NCI-H226 (cell line): Measurements from ENCODE around the gene COLEC11.

ENCODE experiments used
- DNase-seq: peaks from one replicate; pipeline ENCODE4 v3.0.0-alpha.2; 2015

COLEC11 gene

GRCh38 chr2:3641181-3641580 lies 46.3 kb downstream of the COLEC11 start:
- no peak for DNase-seq

GRCh38 chr2:3641841-3642421 lies 47.0 kb downstream of the COLEC11 start:
- DNase-seq: no peak

- no peak for DNase-seq
Measured at GRCh38 chr2:3642521-3643215, 47.8 kb downstream of the COLEC11 start.

GRCh38 chr2:3643371-3644245 lies 48.7 kb downstream of the COLEC11 start:
- DNase-seq: no peak

- no peak for DNase-seq
Measured at GRCh38 chr2:3644246-3644525, 49.3 kb downstream of the COLEC11 start.

- no peak for DNase-seq
Measured at GRCh38 chr2:3644891-3645605, 50.1 kb downstream of the COLEC11 start.

- DNase-seq: no peak
Measured at GRCh38 chr2:3645745-3646389, 51.0 kb downstream of the COLEC11 start.

DNA sequence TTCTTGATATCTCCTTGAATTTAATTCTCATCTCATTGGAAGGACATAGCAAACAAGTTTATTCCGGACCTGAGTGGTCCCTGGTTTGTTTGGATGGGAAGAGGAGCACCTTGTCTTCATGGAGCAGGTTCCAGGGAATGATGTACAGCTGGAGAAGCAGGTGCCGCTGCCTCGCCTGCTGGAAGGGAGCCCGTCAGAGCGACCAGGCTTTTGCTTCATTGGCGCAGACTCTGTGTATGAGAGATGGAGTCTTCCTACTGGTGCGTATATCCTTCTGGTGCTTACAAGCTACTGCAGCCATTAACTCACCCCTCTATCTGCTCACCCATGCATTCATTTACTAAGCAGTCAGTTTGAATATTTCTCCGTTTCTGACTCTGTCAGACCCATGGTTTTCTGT lies 51.5 kb downstream of the COLEC11 start:
- DNase-seq: no peak

GRCh38 chr2:3647246-3647645 lies 52.3 kb downstream of the COLEC11 start:
- DNase-seq: no peak

DNA sequence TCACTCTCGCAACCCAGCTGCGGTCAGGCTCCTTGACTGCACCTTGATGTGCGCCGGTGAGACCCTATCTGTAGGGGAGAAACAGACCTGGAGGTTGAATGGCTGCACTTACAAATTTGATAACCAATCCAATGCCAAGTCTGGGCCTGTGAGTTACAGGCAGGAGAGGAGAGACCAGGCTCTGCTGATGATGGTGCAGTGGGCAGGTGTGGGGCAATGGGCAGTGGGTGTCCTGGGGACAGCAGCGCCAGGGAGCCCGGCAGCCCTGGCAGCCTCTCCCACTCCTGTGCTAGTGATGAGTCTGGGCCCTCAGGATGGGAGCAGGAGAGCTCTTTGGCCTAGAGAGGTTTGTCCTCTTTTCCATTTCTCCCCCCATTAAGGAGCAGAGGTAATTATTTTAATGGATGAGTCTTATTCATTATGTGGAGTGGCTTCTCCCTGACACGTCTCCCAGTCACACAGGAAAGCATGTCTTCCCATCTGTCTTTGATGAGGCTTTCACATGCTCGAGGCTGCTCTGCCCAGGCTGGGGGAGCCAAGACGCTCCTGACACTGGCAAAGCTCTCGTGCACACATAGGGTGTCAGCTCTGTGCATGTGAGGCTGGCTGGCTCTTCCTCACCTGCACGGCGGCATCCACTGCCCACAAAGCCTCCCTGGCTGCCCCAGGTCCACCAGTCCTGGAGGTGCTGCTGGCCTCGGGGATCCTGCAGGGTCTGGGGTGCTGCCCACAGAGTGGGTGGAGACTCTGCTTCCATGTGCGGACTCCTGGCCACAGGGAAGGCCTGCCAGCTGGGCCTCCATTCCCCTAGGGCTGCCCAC lies 53.1 kb downstream of the COLEC11 start:
- no peak for DNase-seq

DNA sequence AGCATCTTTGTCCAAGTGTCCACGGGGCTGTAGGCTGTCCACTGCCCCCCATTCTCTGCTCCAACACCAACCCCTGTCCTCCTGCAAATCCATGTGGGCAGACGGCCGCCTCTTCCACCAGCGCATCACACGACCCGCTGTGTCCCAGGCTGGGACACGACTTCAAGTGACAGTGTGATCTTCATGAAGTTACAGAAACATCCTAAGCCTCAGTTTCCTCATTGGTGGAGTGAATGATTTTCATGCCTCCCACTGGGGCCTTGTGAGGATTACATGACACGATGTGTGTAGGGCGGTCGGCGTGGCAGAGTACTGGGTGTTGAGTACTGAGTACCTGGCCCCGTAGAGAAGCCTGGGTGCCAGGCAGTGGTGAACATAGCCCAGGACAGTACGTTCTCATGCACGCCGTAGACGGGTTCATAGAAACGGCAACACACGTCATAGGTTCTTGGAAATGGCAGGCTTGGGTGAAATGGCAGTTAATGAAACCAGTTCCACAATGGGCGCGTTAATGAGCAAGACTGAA lies 53.8 kb downstream of the COLEC11 start:
- no peak for DNase-seq

GRCh38 chr2:3649581-3649980 lies 54.7 kb downstream of the COLEC11 start:
- DNase-seq: no peak

GRCh38 chr2:3650140-3650920 lies 55.4 kb downstream of the COLEC11 start:
- no peak for DNase-seq

DNA sequence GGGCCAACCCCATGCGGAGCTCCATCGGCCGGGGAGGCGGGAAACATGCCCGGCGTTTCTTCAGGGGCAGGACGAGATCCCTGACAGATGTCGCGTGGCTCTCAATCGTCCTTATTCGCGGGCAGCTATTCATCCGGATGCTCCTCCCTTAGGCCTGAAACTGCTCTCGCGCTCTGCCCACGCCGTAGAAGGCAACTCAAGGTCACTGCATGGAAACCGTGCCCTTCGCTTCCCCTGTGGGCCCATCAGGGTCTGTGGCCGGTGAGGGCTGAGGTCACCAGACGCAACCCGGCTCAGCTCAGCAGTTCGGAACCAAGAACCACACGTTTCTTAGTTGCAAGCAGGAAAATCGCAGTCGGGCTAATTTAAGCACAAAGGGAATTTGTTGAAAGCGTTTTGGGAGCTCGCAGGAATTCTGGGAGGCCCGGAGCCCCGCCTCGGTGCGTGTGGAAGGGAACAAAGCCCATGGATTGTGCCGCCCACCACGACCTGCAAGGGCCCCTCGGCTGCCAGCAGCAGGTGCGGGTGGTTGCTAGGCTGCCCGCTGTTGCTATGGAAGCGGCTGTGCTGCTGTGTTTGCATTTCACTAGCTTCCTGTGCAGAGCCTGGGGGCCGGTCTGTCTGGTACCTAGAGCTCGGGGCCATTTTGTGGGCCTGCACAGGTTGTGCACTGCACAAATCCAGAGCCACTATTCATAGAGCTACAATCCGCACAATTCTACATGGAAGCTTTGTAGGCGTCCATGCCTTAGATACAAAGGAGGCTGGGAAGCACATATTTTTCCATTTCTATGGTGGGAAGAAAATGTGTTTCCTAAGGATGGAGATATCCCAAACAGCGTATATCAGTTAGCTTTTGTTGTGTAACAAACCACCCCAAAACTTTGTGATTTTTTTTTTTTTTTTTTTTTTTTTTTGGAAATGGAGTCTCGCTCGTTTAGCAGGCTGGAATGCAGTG lies 57.1 kb downstream of the COLEC11 start:
- no peak for DNase-seq

DNA sequence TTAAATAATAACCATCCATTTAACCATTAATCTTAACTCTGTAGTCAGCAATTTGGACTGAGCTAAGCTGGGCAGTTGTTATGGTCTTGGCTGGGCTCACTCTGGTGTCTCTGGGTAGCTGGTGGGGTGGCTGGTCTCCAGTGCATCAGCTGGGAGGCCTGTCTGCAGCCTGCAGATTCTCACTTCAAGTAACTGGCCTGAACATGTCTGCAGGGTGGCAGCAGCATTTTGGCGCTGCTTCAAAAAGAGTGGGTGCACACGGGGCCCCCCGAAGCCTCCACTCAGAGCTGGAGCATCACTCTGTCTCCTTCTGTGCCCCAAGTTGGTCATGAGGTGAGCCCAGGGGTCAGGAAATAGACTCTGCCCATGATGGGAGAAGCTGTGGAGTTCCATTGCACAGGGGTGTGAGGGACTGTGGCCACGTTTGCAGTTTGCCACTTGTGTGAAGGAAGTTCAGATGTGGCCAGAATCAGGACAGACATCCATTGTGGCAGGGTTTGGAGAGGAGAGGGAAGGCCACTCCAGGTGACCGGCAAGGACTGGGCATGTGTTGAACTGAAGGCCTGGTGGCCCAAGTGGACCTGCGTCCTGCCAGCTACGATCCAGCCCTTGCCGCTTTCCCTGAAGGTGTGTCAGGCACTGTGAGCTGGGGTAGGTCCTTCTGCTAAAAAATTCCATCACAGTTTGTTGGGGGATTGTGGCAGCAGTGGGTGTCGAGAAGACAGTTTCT lies 58.1 kb downstream of the COLEC11 start:
- no peak for DNase-seq

GRCh38 chr2:3654011-3654410 lies 59.1 kb downstream of the COLEC11 start:
- no peak for DNase-seq

DNA sequence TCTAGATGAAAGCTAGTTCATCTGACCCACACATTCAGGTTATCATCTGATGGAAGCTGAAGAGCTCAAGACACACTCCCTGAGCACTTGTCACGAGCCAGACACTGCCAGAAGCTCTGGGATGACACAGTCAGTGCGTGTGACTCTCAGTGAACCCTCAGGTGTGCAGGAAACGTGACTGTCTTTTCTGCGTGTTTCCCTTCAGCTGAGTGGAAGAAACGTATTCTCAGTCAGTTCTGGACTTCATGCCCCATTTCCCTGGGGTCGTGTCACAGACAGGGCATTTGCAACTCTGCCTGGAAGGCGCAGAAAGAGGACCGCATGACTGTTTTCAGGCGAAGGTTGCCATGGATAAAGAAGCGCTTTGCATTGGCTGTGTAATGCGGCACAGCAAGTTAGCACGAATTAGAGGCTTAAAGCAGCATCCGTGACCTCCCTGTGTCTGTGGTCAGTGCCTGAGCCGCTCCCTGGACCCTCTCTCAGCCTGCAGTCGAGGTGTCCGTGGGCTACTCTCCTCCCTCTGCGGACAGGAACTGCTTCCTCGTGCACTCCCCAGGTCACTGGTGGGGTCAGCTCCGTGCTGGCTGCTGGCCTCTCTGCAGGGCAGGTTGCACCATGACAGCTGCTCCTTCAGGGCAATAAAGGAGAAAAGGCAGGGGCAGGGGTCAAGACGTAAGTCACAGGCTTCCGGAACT lies 59.8 kb downstream of the COLEC11 start:
- no peak for DNase-seq
